Measurements from ENCODE around the gene MCM6.
"Not testable (repeated sequence)": the region's sequence is repeated elsewhere in the genome, so short reads cannot be mapped to it uniquely, and the experiment has no call there.

The MCM6 gene

GRCh38 chr2:135818937-135819610, 57.2 kb downstream of the MCM6 start:
- DNase-seq: peak; percentile 71

GRCh38 chr2:135817951-135818350, 58.3 kb downstream of the MCM6 start:
- no peak for DNase-seq

- no peak for DNase-seq
Measured at GRCh38 chr2:135817466-135817865, 58.8 kb downstream of the MCM6 start.

DNA sequence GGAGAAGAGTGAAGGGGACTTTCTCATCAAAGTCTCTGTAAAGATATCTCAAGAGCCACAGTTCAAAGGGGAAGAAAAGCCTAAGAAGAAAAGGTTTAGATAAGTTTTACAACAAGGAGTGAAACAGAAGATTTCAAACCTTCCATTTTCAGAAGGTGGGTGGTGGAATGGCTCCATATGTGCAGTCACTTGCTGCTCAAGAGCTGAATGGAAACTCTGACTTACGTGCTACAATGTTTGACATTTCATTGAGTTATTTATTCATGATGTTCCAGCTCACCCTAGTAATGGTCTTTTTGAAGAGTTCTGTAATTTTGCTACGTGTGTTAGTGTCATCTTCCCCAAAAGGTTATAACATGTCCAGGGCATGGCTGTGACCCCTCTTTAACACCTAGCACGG, 61.0 kb downstream of the MCM6 start:
- DNase-seq: no peak

GRCh38 chr2:135812907-135813511, 63.2 kb downstream of the MCM6 start:
- no peak for DNase-seq

- DNase-seq: not testable (repeated sequence)
Measured at GRCh38 chr2:135807874-135808273, 68.4 kb downstream of the MCM6 start.

DNA sequence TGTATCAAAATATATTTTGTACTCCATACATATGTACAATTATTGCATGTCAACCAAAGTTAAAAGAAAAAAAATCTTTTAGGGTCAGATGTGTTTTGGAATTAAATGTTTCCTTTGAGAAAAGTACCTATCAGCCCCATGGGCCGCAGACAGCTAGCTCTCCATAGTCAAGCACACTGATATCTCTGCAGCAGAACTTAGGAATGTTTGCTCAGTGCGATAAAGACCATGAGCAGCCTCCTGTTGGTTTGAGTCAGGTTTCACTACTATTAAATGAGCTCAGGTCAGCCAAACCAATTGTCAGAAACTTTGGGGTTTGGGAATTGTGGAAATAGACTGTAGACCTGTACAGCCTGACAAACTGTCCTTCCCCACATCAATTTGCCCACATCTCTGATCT, 73.0 kb downstream of the MCM6 start:
- no peak for DNase-seq

- DNase-seq: no peak
Measured at GRCh38 chr2:135802350-135802749, 73.9 kb downstream of the MCM6 start.

DNA sequence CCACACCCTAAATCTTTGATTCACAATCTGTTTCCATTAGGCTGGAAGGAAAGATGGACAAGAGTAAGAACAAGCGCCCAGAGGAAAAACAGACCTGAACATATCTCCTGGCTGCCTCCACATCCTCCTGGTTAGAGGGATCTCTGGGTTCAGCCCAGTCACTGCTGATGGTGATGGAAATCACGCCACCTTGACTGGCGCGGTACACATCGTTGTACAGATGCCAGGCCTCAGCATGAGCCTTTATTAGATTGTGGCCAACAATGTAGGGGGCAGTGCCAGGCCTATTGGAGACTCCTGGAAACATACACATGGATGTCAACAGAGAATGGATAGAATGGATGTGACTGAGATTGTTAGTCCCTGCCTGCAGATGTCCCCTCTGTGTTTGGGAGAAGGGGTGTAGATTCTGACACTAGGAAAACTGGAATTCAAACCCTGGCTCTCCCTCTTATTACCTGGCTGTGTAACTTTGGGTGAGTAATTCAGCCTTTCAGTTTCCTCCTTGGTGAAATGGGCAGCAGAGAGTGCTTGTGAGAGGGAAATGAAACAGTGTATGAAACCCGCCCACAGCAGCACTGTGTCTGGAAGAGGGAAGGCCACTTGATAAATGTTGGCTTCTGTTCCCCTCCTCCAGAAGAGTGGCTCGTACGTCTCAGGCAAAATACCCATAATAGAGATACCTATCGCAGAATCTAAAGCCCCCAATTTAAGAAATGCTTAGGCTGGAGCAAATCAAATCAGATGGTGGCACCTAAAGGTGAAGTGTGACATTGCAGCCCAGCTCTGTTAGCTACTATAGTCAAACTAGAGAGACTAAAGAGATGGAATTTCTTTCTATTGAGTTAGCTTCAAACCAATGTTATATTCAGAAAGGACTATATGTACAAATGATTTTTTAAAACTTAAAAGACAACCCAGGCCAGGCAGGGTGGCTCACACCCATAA, 75.5 kb downstream of the MCM6 start:
- no peak for DNase-seq

GRCh38 chr2:135799738-135800137, 76.5 kb downstream of the MCM6 start:
- no peak for DNase-seq

DNA sequence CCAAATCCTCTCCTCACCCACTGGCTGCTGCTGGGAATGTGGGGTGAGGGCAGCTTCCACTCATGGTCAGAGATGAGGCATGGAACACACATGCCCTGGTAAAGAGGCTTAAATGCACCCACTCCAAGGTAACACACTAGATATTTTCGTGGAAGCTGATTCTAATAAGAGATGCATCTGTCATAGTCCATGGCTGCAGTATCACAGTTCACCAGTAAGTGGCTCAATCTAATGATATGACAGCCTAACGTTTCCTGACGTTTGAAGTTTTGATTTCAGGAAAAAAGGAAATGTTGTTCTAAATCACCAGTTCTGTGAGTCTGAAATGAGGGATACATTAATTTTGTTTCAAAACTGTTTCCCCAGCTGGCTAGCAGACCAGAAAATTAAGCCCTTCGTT, 77.5 kb downstream of the MCM6 start:
- DNase-seq: no peak

DNA sequence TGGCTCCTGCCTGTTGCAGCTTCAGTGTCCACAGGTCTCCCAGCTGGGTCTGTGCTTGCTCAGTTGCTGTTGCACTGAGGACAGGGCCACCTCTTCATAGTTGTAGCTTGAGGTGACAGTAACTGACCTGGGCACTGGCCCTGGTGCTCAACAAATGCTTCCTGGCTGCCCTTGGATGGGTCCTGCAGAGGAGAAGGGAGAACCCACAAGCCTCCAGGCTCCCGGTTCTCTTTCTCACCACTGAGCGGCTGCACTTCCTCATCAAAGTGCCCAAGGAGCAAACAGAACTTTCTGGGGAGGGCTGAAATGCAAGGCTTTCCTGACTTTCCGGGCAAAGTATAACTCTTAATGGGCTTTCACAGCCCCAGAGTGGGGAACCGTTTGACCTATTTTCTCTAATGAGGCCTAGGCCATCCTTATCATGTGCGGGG, 78.0 kb downstream of the MCM6 start:
- no peak for DNase-seq

DNA sequence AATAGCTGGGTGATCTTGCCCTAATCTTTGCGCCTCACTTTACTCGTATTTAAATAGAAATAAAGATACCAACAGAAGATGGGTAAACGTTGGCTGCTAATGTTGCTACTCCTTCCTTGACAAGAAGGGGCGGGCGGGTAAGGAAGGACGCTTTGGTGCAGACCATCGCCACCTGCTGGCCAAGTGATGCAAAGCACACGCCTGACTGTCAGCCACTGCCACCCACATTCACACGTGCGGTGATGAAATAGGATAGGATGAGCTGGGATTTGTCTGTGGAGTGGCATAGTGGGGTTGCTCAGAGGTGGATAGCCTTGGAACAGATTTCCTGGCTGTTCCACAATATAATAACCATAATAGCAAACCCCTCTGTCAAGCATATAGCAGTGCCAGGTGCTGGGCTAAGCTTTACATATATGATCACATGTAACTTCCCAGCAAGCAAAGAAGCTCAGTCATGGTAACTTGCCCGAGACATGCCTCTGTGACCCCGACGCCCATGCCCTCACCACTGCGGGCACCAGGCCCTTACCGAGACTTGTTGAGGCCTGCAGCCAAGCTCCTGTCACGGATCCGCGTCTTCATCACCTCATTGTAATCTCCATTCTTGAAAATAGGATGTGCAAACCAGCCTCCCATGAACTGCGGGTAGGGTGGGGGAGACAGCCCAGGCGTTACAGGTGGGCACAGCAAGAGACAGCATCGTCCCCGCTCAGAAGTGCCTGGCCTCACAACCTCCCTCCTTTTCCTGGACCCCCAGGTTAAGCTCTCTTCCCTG, 78.6 kb downstream of the MCM6 start:
- DNase-seq: peak; percentile 91

DNA sequence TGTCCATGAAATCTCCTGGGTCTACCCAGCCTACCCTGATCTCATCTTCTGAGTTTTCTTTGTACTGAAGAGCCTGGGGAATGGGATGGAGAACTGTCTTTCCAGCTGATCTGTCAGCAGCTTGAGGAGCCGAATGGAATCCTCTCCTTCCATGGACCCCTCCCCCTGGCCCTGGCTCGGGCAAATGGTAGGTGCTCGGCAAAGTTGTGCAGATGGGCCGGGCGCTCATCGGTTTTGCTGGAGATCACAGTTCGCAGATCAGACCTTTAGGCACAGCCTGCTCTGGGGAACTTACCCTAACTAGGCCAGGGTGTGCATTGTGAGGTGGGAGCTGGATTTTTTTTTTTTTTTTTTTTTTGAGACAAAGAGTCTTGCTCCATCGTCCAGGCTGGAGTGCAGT, 79.6 kb downstream of the MCM6 start:
- no peak for DNase-seq

DNA sequence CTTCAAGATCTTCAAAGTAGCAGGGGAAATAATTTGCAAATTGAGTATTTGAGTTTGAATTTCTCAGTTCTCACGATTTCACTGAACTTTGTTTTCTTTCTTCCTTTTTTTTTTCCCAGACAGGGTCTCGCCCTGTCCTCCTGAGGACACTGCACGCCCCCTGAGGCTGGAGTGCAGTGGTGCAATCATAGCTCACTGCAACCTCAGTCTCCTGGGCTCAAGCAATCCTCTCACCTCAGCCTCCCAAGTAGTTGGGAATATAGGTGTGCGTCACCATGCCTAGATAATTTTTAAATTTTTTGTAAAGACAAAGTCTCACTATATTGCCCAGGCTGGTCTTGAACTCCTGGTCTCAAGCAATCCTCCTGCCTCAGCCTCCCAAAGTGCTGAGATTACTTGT, 80.6 kb downstream of the MCM6 start:
- not testable (repeated sequence) for DNase-seq

DNA sequence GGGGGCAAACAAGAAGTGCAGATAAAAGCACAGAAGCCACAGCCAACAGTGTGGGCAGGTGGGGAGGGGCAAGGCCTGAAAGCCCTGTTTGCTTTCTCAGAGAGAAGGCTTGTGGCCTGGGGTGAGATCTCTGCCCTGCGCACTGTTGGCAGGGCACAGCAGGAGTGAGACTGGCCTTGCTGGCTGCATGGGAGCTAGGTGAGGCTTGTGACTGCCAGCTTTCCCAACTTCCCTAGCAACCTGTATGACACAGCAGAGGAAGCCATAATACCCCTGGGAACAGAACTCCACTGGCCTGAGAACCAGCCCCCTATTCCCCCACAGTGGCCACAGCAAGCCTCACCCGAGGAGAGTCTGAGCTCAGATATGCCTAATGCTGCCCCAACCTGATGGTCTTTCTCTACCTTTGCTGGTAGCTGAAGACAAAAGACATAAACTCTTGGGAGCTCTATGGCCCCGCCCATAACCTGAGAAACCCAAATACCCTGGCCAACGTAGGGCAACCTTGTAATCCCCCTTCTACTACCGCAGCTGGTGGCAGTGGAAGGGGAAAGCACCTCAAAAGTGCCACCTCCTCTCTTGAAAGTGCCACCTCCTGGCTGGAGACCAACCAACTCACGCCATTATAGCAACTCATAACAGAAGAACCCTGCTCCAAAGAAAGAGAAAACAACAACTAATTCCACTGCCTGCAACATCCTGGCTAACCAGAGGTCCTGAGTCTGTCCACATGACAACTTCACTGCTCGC, 83.7 kb downstream of the MCM6 start:
- no peak for DNase-seq

- no peak for DNase-seq
Measured at GRCh38 chr2:135791418-135792190, 84.6 kb downstream of the MCM6 start.

- DNase-seq: no peak
Measured at GRCh38 chr2:135790423-135790822, 85.8 kb downstream of the MCM6 start.
